Trophoblast cell (in vitro differentiated cells and primary cell): ENCODE results near the gene VCL.

Experiments used
- DNase-seq, 2 donors: peaks; one replicate each; pipeline ENCODE4 v3.0.0-alpha.2; 2016
- H2AFZ ChIP-seq: 2 replicates; pipeline ENCODE4 v1.6.1; 2013; ENCODE audit warnings: low read length, moderate library complexity, mild to moderate bottlenecking; ENCODE audit not compliant: insufficient read depth, poor library complexity
- H2AK5ac ChIP-seq: 2 replicates; pipeline ENCODE4 v1.6.1; 2013; ENCODE audit warnings: mild to moderate bottlenecking, low read length
- H2BK120ac ChIP-seq: 2 replicates; pipeline ENCODE4 v1.6.1; 2013; ENCODE audit warnings: low read length, mild to moderate bottlenecking, moderate library complexity; ENCODE audit not compliant: insufficient read depth, poor library complexity
- H2BK12ac ChIP-seq: 2 replicates; pipeline ENCODE4 v1.6.1; 2013; ENCODE audit warnings: mild to moderate bottlenecking, low read length, moderate library complexity
- H2BK5ac ChIP-seq: 2 replicates; pipeline ENCODE4 v1.6.1; 2013; ENCODE audit warnings: low read length, low read depth, moderate library complexity, mild to moderate bottlenecking; ENCODE audit not compliant: poor library complexity
- H3K14ac ChIP-seq: 2 replicates; pipeline ENCODE4 v1.6.1; 2013; ENCODE audit warnings: mild to moderate bottlenecking, low read length
- H3K18ac ChIP-seq: 2 replicates; pipeline ENCODE4 v1.6.1; 2013; ENCODE audit warnings: mild to moderate bottlenecking, low read length
- H3K23ac ChIP-seq: 2 replicates; pipeline ENCODE4 v1.6.1; 2013; ENCODE audit warnings: low read length
- H3K27ac ChIP-seq: 2 replicates; pipeline ENCODE4 v1.5.1; 2013; ENCODE audit warnings: low read depth, mild to moderate bottlenecking, inconsistent platforms, low read length, moderate library complexity
- H3K27me3 ChIP-seq: 2 replicates; pipeline ENCODE4 v1.6.1; 2013; ENCODE audit warnings: inconsistent platforms, mild to moderate bottlenecking, low read length, moderate library complexity; ENCODE audit not compliant: insufficient read depth
- H3K36me3 ChIP-seq, 2 experiments: 1 replicate in 1 of 2; 2 replicates in 1 of 2; pipeline ENCODE4 v1.6.1; 2013; ENCODE audit warnings: low read length in 2 of 2, mild to moderate bottlenecking in 2 of 2, moderate library complexity in 1 of 2; ENCODE audit not compliant: insufficient read depth in 2 of 2, control insufficient read depth in 1 of 2
- H3K4ac ChIP-seq: 2 replicates; pipeline ENCODE4 v1.6.1; 2013; ENCODE audit warnings: low read depth, mild to moderate bottlenecking, low read length, moderate library complexity
- H3K4me1 ChIP-seq, 2 experiments: 1 replicate in 1 of 2; 2 replicates in 1 of 2; pipeline ENCODE4 v1.6.1; 2013; ENCODE audit warnings: low read length in 2 of 2, mild to moderate bottlenecking in 2 of 2, moderate library complexity in 1 of 2; ENCODE audit not compliant: insufficient read depth in 2 of 2, control insufficient read depth in 1 of 2
- H3K4me2 ChIP-seq: 2 replicates; pipeline ENCODE4 v1.6.1; 2013; ENCODE audit warnings: inconsistent platforms, mild to moderate bottlenecking, low read length, moderate library complexity
- H3K4me3 ChIP-seq: 2 replicates; pipeline ENCODE4 v1.5.1; 2013; ENCODE audit warnings: mild to moderate bottlenecking, low read depth, low read length, inconsistent platforms
- H3K79me1 ChIP-seq: one replicate; pipeline ENCODE4 v1.6.1; 2013; ENCODE audit warnings: low read length
- H3K79me2 ChIP-seq: 2 replicates; pipeline ENCODE4 v1.6.1; 2013; ENCODE audit warnings: low read length, mild to moderate bottlenecking; ENCODE audit not compliant: control insufficient read depth, insufficient read depth, poor library complexity
- H3K9ac ChIP-seq: 2 replicates; pipeline ENCODE4 v1.6.1; 2013; ENCODE audit warnings: mild to moderate bottlenecking, low read length
- H3K9me3 ChIP-seq: 2 replicates; pipeline ENCODE4 v1.6.1; 2013; ENCODE audit warnings: low read depth, mild to moderate bottlenecking, control low read depth, inconsistent platforms, low read length; ENCODE audit not compliant: insufficient read depth
- H4K12ac ChIP-seq: 2 replicates; pipeline ENCODE4 v1.6.1; 2013; ENCODE audit warnings: low read depth, mild to moderate bottlenecking, low read length, moderate library complexity
- H4K8ac ChIP-seq: 2 replicates; pipeline ENCODE4 v1.6.1; 2013; ENCODE audit warnings: low read depth, mild to moderate bottlenecking, low read length, moderate library complexity
- H4K91ac ChIP-seq: one replicate; pipeline ENCODE4 v1.6.1; 2013; ENCODE audit warnings: low read depth, mild to moderate bottlenecking, low read length, moderate library complexity
- WGBS: extraction: QIAGEN DNeasy Blood & Tissue Kit; methylation state at CpG from one replicate; pipeline ENCODE4 v1.1.7; 2013; ENCODE audit warnings: missing lambda C conversion rate; ENCODE audit not compliant: insufficient read length, insufficient coverage; ENCODE audit errors: extremely low coverage; 5-methylcytosine and 5-hydroxymethylcytosine counted together

The VCL gene

GRCh38 chr10:74018241-74018640, 20.3 kb downstream of the VCL start:
- no peak overlapping the region for H4K12ac ChIP-seq
- H3K36me3 ChIP-seq, result peaks cover 0 to 3% of the 10 kb centered on the region in 2 experiments
- H2BK12ac ChIP-seq, result no peak overlapping the region
- no CpG with 5 or more reads among the region's 2 CpGs for WGBS
- H3K9ac ChIP-seq, result no peak overlapping the region
- no peaks in the 10 kb centered on the region for H3K9me3 ChIP-seq
- no peak overlapping the region for H4K91ac ChIP-seq
- no peak overlapping the region for H2AK5ac ChIP-seq
- H2AFZ ChIP-seq, result no peak overlapping the region
- H3K27ac ChIP-seq, result no peak overlapping the region
- H3K14ac ChIP-seq, result no peak overlapping the region
- no peak overlapping the region for H2BK120ac ChIP-seq
- H3K23ac ChIP-seq, result no peak overlapping the region
- H3K79me2 ChIP-seq, result peaks cover 7% of the 10 kb centered on the region
- H3K4me3 ChIP-seq, result no peak overlapping the region
- H3K4me2 ChIP-seq, result no peak overlapping the region
- H3K4me1 ChIP-seq, result peaks cover 0 to 5% of the 10 kb centered on the region in 2 experiments
- H3K18ac ChIP-seq, result no peak overlapping the region
- no peak overlapping the region for H2BK5ac ChIP-seq
- peak overlapping the region; percentile 22 for H3K4ac ChIP-seq
- no peaks in the 10 kb centered on the region for H3K27me3 ChIP-seq
- no peak for DNase-seq
- H3K79me1 ChIP-seq, result no peaks in the 10 kb centered on the region
- H4K8ac ChIP-seq, result no peak overlapping the region

DNA sequence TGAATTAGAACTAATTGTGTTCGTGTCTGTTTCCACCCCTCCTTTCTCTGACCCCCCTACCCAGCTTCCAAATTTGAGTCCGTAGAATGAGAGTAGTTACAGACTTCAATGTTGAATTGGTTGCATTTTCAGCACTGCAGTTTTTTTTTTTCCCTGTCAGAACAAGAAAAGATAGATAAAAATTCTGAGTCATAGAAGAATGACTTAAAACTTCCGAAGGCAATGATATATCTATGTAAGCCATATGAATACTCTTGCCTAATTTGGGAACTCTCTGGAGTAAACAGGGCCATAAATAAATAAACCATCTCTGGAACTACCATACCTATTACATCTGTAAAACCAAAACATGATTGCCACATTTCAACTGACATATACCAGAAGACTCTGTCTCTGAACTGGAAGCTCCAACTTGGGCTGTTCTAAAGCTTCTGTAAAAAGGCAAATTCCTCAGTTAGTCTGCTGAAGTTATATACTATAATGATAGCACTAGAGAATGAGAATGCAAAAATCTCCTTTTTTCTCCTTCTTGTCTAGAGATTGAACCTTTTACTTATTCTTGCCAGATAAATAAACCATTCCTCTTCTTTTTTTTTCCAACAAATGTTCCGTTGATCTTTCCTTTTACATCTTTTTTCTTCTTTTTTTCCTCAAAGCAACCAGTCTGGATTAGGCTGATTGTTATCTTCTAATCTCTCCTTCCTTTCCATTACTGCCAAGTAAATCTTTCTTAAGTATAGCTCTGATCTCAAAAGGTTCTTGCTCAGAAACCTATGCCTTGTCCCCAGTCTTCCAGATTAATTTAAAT, 23.5 kb downstream of the VCL start:
- H3K79me2 ChIP-seq, result peaks cover 2% of the 10 kb centered on the region
- no peak overlapping the region for H2AK5ac ChIP-seq
- H2BK120ac ChIP-seq, result no peak overlapping the region
- H2BK5ac ChIP-seq, result no peak overlapping the region
- H3K4ac ChIP-seq, result no peak overlapping the region
- 100% methylated on average over 1 of the region's 4 CpGs for WGBS
- H3K27ac ChIP-seq, result peak overlapping the region; percentile 24
- H3K36me3 ChIP-seq, result no peaks in the 10 kb centered on the region
- H3K4me3 ChIP-seq, result no peak overlapping the region
- no peak overlapping the region for H2BK12ac ChIP-seq
- no peaks in the 10 kb centered on the region for H3K79me1 ChIP-seq
- DNase-seq, result peak in 1 of 2 donors; percentile 72
- no peak overlapping the region for H2AFZ ChIP-seq
- no peak overlapping the region for H3K9ac ChIP-seq
- H3K14ac ChIP-seq, result no peak overlapping the region
- H3K4me1 ChIP-seq, result peaks cover 0 to 9% of the 10 kb centered on the region in 2 experiments
- H3K23ac ChIP-seq, result no peak overlapping the region
- H3K27me3 ChIP-seq, result no peaks in the 10 kb centered on the region
- H4K8ac ChIP-seq, result no peak overlapping the region
- no peak overlapping the region for H3K18ac ChIP-seq
- no peak overlapping the region for H4K91ac ChIP-seq
- no peaks in the 10 kb centered on the region for H3K9me3 ChIP-seq
- H3K4me2 ChIP-seq, result no peak overlapping the region
- no peak overlapping the region for H4K12ac ChIP-seq

DNA sequence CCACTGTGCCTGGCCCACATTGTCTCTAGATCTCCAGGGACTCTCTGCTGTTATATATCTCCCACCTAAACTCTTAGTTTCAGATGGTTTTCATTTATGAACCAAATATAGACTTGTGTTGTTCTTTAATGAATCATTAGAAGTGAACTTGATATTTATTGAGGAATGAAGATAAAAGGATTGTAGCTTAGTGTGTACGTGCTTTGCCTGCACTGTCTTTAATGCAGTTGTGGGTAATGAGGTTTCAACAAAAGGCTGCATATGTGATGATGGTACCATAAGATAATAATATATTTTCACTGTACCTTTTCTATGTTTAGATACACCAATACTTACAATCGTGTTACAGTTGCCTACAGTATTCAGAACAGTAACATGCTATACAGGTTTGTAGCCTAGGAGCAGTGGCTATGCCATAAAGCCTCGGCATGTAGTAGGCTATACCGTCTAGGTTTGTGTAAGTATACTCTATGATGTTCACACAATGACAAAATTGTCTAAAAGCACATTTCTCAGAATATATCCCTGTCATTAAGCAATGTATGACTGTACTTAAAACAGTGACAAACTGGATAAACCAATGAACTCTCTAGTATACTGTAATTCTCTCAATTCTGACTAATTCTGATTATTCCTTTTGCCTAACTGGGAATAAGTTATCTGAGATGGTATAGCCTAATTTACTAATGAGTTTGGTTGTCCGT, 25.2 kb downstream of the VCL start:
- H2BK5ac ChIP-seq, result no peak overlapping the region
- no peaks in the 10 kb centered on the region for H3K36me3 ChIP-seq
- H3K79me1 ChIP-seq, result no peaks in the 10 kb centered on the region
- H3K79me2 ChIP-seq, result peaks cover 2% of the 10 kb centered on the region
- no peak overlapping the region for H3K14ac ChIP-seq
- no peak overlapping the region for H2BK120ac ChIP-seq
- WGBS, result no CpG with 5 or more reads among the region's 5 CpGs
- no peaks in the 10 kb centered on the region for H3K9me3 ChIP-seq
- H3K4me2 ChIP-seq, result no peak overlapping the region
- no peak overlapping the region for H2AK5ac ChIP-seq
- H3K4ac ChIP-seq, result no peak overlapping the region
- no peak overlapping the region for H3K23ac ChIP-seq
- H3K9ac ChIP-seq, result no peak overlapping the region
- no peak overlapping the region for H4K8ac ChIP-seq
- no peaks in the 10 kb centered on the region for H3K27me3 ChIP-seq
- DNase-seq, result no peak
- peaks cover 0 to 9% of the 10 kb centered on the region in 2 experiments for H3K4me1 ChIP-seq
- no peak overlapping the region for H4K12ac ChIP-seq
- H3K4me3 ChIP-seq, result no peak overlapping the region
- no peak overlapping the region for H2BK12ac ChIP-seq
- H4K91ac ChIP-seq, result no peak overlapping the region
- no peak overlapping the region for H3K18ac ChIP-seq
- no peak overlapping the region for H2AFZ ChIP-seq
- H3K27ac ChIP-seq, result no peak overlapping the region

GRCh38 chr10:74024600-74024999, 26.7 kb downstream of the VCL start:
- Histone ChIP-seq H2AFZ (no peak overlapping the region), H3K27ac (no peak overlapping the region), H3K4me2 (no peak overlapping the region), H4K91ac (no peak overlapping the region), H3K4ac (peak overlapping the region; percentile 40), H3K36me3 (no peaks in the 10 kb centered on the region), H4K12ac (no peak overlapping the region), H3K23ac (no peak overlapping the region), H2BK120ac (no peak overlapping the region), H3K4me3 (no peak overlapping the region), H2BK12ac (no peak overlapping the region), H2AK5ac (no peak overlapping the region), H4K8ac (no peak overlapping the region), H3K79me1 (no peaks in the 10 kb centered on the region), H3K4me1 (peaks cover 0 to 9% of the 10 kb centered on the region in 2 experiments), H3K18ac (no peak overlapping the region), H3K27me3 (no peaks in the 10 kb centered on the region), H3K9ac (no peak overlapping the region), H3K14ac (no peak overlapping the region), H3K79me2 (peaks cover 2% of the 10 kb centered on the region), H2BK5ac (no peak overlapping the region), H3K9me3 (no peaks in the 10 kb centered on the region)
- no peak for DNase-seq
